PC-9 (cell line): Measurements from ENCODE around the gene IL18RAP. TPM values are rescaled to one million over a fixed set of nuclear protein-coding genes. Genes with fewer than 3 reads are reported as not detected.

Source experiments
- BruUV-seq: library from RNA; stranded (reverse); fragments of 400-500 nt; replicated peaks from 2 replicates; lab custom pipeline; 2021; lab: Mats Ljungman, UMichigan
- CTCF ChIA-PET: fragments of 300-600 bp; sonication (Branson Sonifier 250); formaldehyde crosslinking; loops from one replicate; lab custom pipeline; 2022; ENCODE audit warnings: antibody characterized with exemption; lab: Charles Lee
- POLR2A ChIA-PET: fragments of 300-600 bp; sonication (Branson Sonifier 250); formaldehyde crosslinking; loops from one replicate; lab custom pipeline; 2022; ENCODE audit warnings: antibody characterized with exemption; ENCODE audit not compliant: unreplicated experiment; lab: Charles Lee
- DNase-seq, 2 experiments: peaks; one replicate each; pipeline versions ENCODE4 v3.0.0 to v3.0.0-alpha.2; 2015 to 2022; ENCODE audit warnings: mixed read lengths in 1 of 2
- H2AFZ ChIP-seq: fragments of 200-600 bp; sonication (generic); 2 replicates; pipeline ENCODE4 v1.8.1; 2017; ENCODE audit warnings: antibody characterized with exemption
- H3F3A ChIP-seq: fragments of 200-600 bp; sonication (generic); 2 replicates; pipeline ENCODE4 v1.8.1; 2017; ENCODE audit warnings: antibody characterized with exemption, mild to moderate bottlenecking, low read depth; ENCODE audit not compliant: insufficient read depth
- H3K27ac ChIP-seq: fragments of 200-600 bp; sonication (generic); 2 replicates; pipeline ENCODE4 v1.6.1; 2016; ENCODE audit warnings: mixed run types
- H3K27me3 ChIP-seq: fragments of 200-600 bp; sonication (generic); 2 replicates; pipeline ENCODE4 v1.6.1; 2016; ENCODE audit warnings: low read depth, mixed run types; ENCODE audit not compliant: insufficient read depth
- H3K36me3 ChIP-seq: fragments of 200-600 bp; sonication (generic); 2 replicates; pipeline ENCODE4 v1.6.1; 2016; ENCODE audit warnings: low read depth, mixed run types
- H3K4me1 ChIP-seq: fragments of 200-600 bp; sonication (generic); replicated peaks from 2 replicates; pipeline ENCODE4 v1.6.1; 2016; ENCODE audit warnings: mixed run types; ENCODE audit not compliant: insufficient read depth
- H3K4me2 ChIP-seq: fragments of 200-600 bp; sonication (generic); 2 replicates; pipeline ENCODE4 v1.6.1; 2017; ENCODE audit warnings: mixed run types
- H3K4me3 ChIP-seq: fragments of 200-600 bp; sonication (generic); 2 replicates; pipeline ENCODE4 v1.6.1; 2016; ENCODE audit warnings: mixed run types
- H3K79me2 ChIP-seq: fragments of 200-600 bp; sonication (generic); 2 replicates; pipeline ENCODE4 v1.6.1; 2017; ENCODE audit warnings: low read depth, mixed run types
- H3K9me2 ChIP-seq: fragments of 200-600 bp; sonication (generic); 2 replicates; pipeline ENCODE4 v1.8.1; 2017; ENCODE audit warnings: mild to moderate bottlenecking; ENCODE audit not compliant: insufficient read depth
- H3K9me3 ChIP-seq: fragments of 200-600 bp; sonication (generic); 2 replicates; pipeline ENCODE4 v1.8.1; 2016; ENCODE audit warnings: low read depth; ENCODE audit not compliant: insufficient read depth
- H4K20me1 ChIP-seq: fragments of 200-600 bp; sonication (generic); 2 replicates; pipeline ENCODE4 v1.8.1; 2017; ENCODE audit not compliant: insufficient read depth
- EZH2 ChIP-seq: fragments of 200-600 bp; sonication (generic); IDR thresholded peaks from 2 replicates; pipeline ENCODE4 v1.8.0; 2017; ENCODE audit warnings: antibody characterized with exemption, low read depth
- intact Hi-C: fragments of 100-400 bp; cut with micrococcal nuclease; formaldehyde crosslinking; loops from one replicate; pipeline ENCODE4 v1.10.0; 2022; ENCODE audit not compliant: unreplicated experiment
- total RNA-seq: library from RNA; stranded (reverse); gene quantifications from 2 replicates; pipeline ENCODE4 v1.2.3, GENCODE V29; 2021
- TF ChIP-seq, protein P1 (sequence below): fragments of 200-600 bp; sonication (generic); conservative IDR thresholded peaks from 2 replicates; pipeline ENCODE4 v1.6.1; 2017; ENCODE audit warnings: mixed run types, antibody characterized with exemption, mild to moderate bottlenecking, moderate library complexity

Gene IL18RAP
- total RNA-seq, 1 experiment from 2014 or later = not detected

DNA sequence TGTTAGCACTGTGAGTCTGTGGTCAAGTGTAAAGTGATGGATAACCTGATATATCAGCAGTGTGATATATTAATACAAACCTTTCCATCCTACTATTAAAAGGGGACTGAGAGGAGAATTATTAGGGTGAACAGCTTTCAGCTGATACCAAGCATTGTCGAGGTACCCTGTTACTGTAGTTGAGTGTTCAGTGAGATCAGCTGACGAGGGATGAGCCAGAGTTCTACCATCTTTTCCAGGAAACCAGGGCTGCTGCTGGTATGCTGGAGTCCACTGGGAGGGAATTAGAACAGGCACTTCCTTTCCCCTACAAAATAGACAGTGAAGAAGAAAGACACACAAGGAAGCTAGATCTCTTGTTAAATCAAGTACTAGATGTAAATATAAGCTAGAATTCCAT is 408 bp downstream of the IL18RAP start:
- no peaks in the 10 kb centered on the region for H3F3A ChIP-seq
- no peaks in the 10 kb centered on the region for H4K20me1 ChIP-seq
- no peak overlapping the region for H3K4me2 ChIP-seq
- H2AFZ ChIP-seq = no peak overlapping the region
- no peaks in the 10 kb centered on the region for H3K36me3 ChIP-seq
- no peaks in the 10 kb centered on the region for H3K9me3 ChIP-seq
- H3K27me3 ChIP-seq = no peaks in the 10 kb centered on the region
- CTCF ChIA-PET = no interaction called here
- H3K4me3 ChIP-seq = no peak overlapping the region
- no peaks in the 10 kb centered on the region for H3K4me1 ChIP-seq
- no peak for DNase-seq
- no TSS peak for BruUV-seq
- no peaks in the 10 kb centered on the region for H3K79me2 ChIP-seq
- intact Hi-C loops = no loop called here
- POLR2A ChIA-PET = no interaction called here
- no peak overlapping the region for H3K27ac ChIP-seq
- no peaks in the 10 kb centered on the region for H3K9me2 ChIP-seq
- no peak for TF ChIP-seq EZH2
- TF ChIP-seq, protein P1, sequence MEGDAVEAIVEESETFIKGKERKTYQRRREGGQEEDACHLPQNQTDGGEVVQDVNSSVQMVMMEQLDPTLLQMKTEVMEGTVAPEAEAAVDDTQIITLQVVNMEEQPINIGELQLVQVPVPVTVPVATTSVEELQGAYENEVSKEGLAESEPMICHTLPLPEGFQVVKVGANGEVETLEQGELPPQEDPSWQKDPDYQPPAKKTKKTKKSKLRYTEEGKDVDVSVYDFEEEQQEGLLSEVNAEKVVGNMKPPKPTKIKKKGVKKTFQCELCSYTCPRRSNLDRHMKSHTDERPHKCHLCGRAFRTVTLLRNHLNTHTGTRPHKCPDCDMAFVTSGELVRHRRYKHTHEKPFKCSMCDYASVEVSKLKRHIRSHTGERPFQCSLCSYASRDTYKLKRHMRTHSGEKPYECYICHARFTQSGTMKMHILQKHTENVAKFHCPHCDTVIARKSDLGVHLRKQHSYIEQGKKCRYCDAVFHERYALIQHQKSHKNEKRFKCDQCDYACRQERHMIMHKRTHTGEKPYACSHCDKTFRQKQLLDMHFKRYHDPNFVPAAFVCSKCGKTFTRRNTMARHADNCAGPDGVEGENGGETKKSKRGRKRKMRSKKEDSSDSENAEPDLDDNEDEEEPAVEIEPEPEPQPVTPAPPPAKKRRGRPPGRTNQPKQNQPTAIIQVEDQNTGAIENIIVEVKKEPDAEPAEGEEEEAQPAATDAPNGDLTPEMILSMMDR = no peak

DNA sequence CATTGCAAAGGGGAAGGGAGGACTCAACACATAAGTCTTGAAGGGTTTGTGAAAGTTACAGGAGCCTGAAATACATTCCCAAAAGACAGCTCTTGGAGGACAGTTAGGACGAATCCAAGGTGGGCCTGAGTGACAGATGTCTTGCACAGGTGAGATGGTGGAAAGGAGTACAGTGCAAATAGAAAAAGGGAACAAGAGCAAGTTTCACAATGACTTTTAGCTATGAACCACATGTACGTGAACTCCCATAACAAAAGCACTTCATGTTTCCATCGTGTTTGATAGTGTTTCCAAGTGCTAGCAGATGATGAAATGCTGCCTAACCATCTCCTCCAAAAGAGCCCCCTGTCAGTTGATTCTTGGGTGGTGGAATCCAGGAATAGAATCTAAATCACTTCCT is 1.8 kb downstream of the IL18RAP start:
- intact Hi-C loops = no loop called here

DNA sequence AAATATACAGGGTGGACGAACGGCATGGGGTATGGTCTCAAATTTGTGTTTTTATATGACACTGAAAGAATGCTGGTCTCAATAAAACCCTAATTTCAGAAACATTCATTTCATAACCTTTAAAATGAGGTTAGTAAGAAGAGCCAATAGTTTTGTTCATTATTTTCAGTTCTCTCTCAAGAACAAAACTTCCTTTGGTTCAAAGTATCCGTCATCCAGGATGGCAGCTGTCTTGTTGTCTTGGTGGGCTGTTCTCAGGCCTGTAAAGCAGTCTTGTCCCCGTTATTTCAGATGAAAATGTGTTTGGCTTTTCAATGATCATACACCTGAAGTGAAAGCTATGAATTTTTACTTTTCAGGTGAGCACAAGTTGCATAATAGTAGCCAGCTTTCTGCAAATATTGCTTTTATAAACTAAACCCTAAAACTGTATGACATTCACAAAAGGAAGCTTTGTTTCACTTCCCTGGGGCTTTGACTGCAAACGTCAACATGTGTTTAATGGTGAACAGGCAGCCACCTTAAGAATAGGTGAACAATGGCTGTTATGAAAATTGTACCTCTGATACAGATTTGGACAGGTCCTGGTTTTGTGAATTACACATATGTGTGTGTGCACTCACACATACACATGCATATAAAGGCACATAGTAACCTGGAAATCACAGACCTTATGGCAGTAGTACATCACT is 2.6 kb downstream of the IL18RAP start:
- no peaks in the 10 kb centered on the region for H3K79me2 ChIP-seq
- CTCF ChIA-PET = no interaction called here
- intact Hi-C loops = no loop called here
- no peaks in the 10 kb centered on the region for H4K20me1 ChIP-seq
- no peaks in the 10 kb centered on the region for H3K27me3 ChIP-seq
- no TSS peak for BruUV-seq
- no peak overlapping the region for H3K27ac ChIP-seq
- TF ChIP-seq, protein P1 = no peak
- no peak for TF ChIP-seq EZH2
- no peaks in the 10 kb centered on the region for H3K9me3 ChIP-seq
- H3K36me3 ChIP-seq = no peaks in the 10 kb centered on the region
- H2AFZ ChIP-seq = no peak overlapping the region
- no peaks in the 10 kb centered on the region for H3F3A ChIP-seq
- no peak for DNase-seq
- POLR2A ChIA-PET = no interaction called here
- no peaks in the 10 kb centered on the region for H3K9me2 ChIP-seq
- H3K4me1 ChIP-seq = no peaks in the 10 kb centered on the region
- H3K4me3 ChIP-seq = no peak overlapping the region
- no peak overlapping the region for H3K4me2 ChIP-seq

More for the DNA sequence above, 1.8 kb downstream of the IL18RAP start:
- ChIA-PET CTCF (no interaction called here), POLR2A (no interaction called here)
- Histone ChIP-seq H3K9me2 (no peaks in the 10 kb centered on the region), H2AFZ (no peak overlapping the region), H3K27me3 (no peaks in the 10 kb centered on the region), H4K20me1 (no peaks in the 10 kb centered on the region), H3K4me1 (no peaks in the 10 kb centered on the region), H3K9me3 (no peaks in the 10 kb centered on the region), H3K36me3 (no peaks in the 10 kb centered on the region), H3K79me2 (no peaks in the 10 kb centered on the region), H3K27ac (no peak overlapping the region), H3F3A (no peaks in the 10 kb centered on the region), H3K4me3 (no peak overlapping the region), H3K4me2 (no peak overlapping the region)
- TF ChIP-seq, protein P1 = no peak
- no peak for TF ChIP-seq EZH2
- BruUV-seq = no TSS peak
- DNase-seq = no peak
